WTC11 (cell line): Measurements from ENCODE around the gene EMC9. TPM values are rescaled to one million over a fixed set of nuclear protein-coding genes. Genes with fewer than 3 reads are reported as not detected.

Source experiments
- ATAC-seq: fragments of 200-7000 bp; cut with Tn5 transposase; 2 replicates; pipeline ENCODE4 v1.10.0; 2021; ENCODE audit warnings: mild to moderate bottlenecking, moderate library complexity
- CTCF ChIA-PET: fragments of 300-600 bp; sonication (Branson Sonifier 250); formaldehyde crosslinking; loops from one replicate; lab custom pipeline; 2021; ENCODE audit warnings: antibody characterized with exemption; lab: Charles Lee
- POLR2A ChIA-PET: fragments of 350-600 bp; sonication (Branson Sonifier 250); formaldehyde crosslinking; loops from one replicate; lab custom pipeline; 2021; ENCODE audit warnings: antibody characterized with exemption; lab: Charles Lee
- DNase-seq: peaks from one replicate; pipeline ENCODE4 v3.0.0; 2021; ENCODE audit warnings: low spot score
- H3K27ac Mint-ChIP-seq: 2 replicates; pipeline ENCODE4 v1.8.0; 2021; ENCODE audit warnings: mixed read lengths
- H3K27me3 Mint-ChIP-seq: 2 replicates; pipeline ENCODE4 v1.8.0; 2021; ENCODE audit warnings: low read depth, mild to moderate bottlenecking, moderate library complexity, mixed read lengths
- H3K36me3 Mint-ChIP-seq: 2 replicates; pipeline ENCODE4 v1.8.0; 2021; ENCODE audit warnings: mixed read lengths
- H3K4me1 Mint-ChIP-seq: 2 replicates; pipeline ENCODE4 v1.8.0; 2022; ENCODE audit warnings: mixed read lengths
- H3K4me3 Mint-ChIP-seq: 2 replicates; pipeline ENCODE4 v1.8.0; 2021; ENCODE audit warnings: mild to moderate bottlenecking, moderate library complexity, mixed read lengths
- H3K9me3 Mint-ChIP-seq: 2 replicates; pipeline ENCODE4 v1.8.0; 2021; ENCODE audit warnings: mixed read lengths
- ATF2 ChIP-seq: sonication (generic); formaldehyde crosslinking; IDR thresholded peaks from 2 replicates; pipeline ENCODE4 v1.8.1; 2022; ENCODE audit warnings: low read depth, missing genetic modification reagents, borderline replicate concordance
- CREB1 ChIP-seq: sonication (generic); formaldehyde crosslinking; IDR thresholded peaks from 2 replicates; pipeline ENCODE4 v1.8.0; 2023; ENCODE audit warnings: mild to moderate bottlenecking, missing genetic modification reagents
- CREM ChIP-seq: sonication (generic); formaldehyde crosslinking; IDR thresholded peaks from 2 replicates; pipeline ENCODE4 v1.8.1; 2022; ENCODE audit warnings: mild to moderate bottlenecking, missing genetic modification reagents, moderate library complexity
- CTCF ChIP-seq: fragments of 200-600 bp; IDR thresholded peaks from 2 replicates; pipeline ENCODE4 v1.8.0; 2022; ENCODE audit warnings: antibody characterized with exemption
- E2F4 ChIP-seq: sonication (generic); formaldehyde crosslinking; IDR thresholded peaks from 2 replicates; pipeline ENCODE4 v1.8.1; 2022; ENCODE audit warnings: low read depth, mild to moderate bottlenecking, moderate library complexity, missing genetic modification reagents, borderline replicate concordance
- ERG ChIP-seq: fragments of 250-450 bp; sonication (Bioruptor Pico); IDR thresholded peaks from 2 replicates; pipeline ENCODE4 v1.8.0; 2021; ENCODE audit warnings: mild to moderate bottlenecking
- FOXJ3 ChIP-seq: sonication (generic); formaldehyde crosslinking; IDR thresholded peaks from 2 replicates; pipeline ENCODE4 v1.9.0; 2021; ENCODE audit warnings: missing genetic modification reagents, mild to moderate bottlenecking, borderline replicate concordance
- FOXK1 ChIP-seq: sonication (generic); formaldehyde crosslinking; IDR thresholded peaks from 2 replicates; pipeline ENCODE4 v1.8.0; 2022; ENCODE audit warnings: mild to moderate bottlenecking, moderate library complexity, missing genetic modification reagents
- KAT7 ChIP-seq: sonication (generic); formaldehyde crosslinking; IDR thresholded peaks from 2 replicates; pipeline ENCODE4 v1.8.1; 2023; ENCODE audit warnings: missing genetic modification reagents, mild to moderate bottlenecking, borderline replicate concordance
- MAX ChIP-seq: sonication (generic); formaldehyde crosslinking; IDR thresholded peaks from 2 replicates; pipeline ENCODE4 v1.8.0; 2022; ENCODE audit warnings: mild to moderate bottlenecking, missing genetic modification reagents
- NFATC4 ChIP-seq: fragments of 250-450 bp; sonication (Bioruptor Pico); IDR thresholded peaks from 2 replicates; pipeline ENCODE4 v1.9.0; 2021; ENCODE audit warnings: mild to moderate bottlenecking
- NR1H2 ChIP-seq: sonication (generic); formaldehyde crosslinking; IDR thresholded peaks from 2 replicates; pipeline ENCODE4 v1.9.0; 2021; ENCODE audit warnings: mild to moderate bottlenecking, moderate library complexity, missing genetic modification reagents
- NR2C2 ChIP-seq: sonication (generic); formaldehyde crosslinking; IDR thresholded peaks from 2 replicates; pipeline ENCODE4 v1.8.0; 2022; ENCODE audit warnings: mild to moderate bottlenecking, missing genetic modification reagents
- RELA ChIP-seq: sonication (generic); formaldehyde crosslinking; IDR thresholded peaks from 2 replicates; pipeline ENCODE4 v1.8.1; 2022; ENCODE audit warnings: missing genetic modification reagents, mild to moderate bottlenecking, borderline replicate concordance
- RORB ChIP-seq: fragments of 250-450 bp; sonication (Bioruptor Pico); IDR thresholded peaks from 2 replicates; pipeline ENCODE4 v1.9.0; 2021; ENCODE audit warnings: mild to moderate bottlenecking
- SMAD4 ChIP-seq: sonication (generic); formaldehyde crosslinking; IDR thresholded peaks from 2 replicates; pipeline ENCODE4 v1.8.0; 2022; ENCODE audit warnings: mild to moderate bottlenecking, missing genetic modification reagents
- SP1 ChIP-seq: sonication (generic); formaldehyde crosslinking; conservative IDR thresholded peaks from 2 replicates; pipeline ENCODE4 v1.8.1; 2022; ENCODE audit warnings: missing genetic modification reagents
- TEAD1 ChIP-seq: sonication (generic); formaldehyde crosslinking; IDR thresholded peaks from 2 replicates; pipeline ENCODE4 v1.8.0; 2022; ENCODE audit warnings: mild to moderate bottlenecking, missing genetic modification reagents
- TP53 ChIP-seq: sonication (generic); formaldehyde crosslinking; IDR thresholded peaks from 2 replicates; pipeline ENCODE4 v1.8.1; 2023; ENCODE audit warnings: mild to moderate bottlenecking, missing genetic modification reagents
- ZNF121 ChIP-seq: sonication (generic); formaldehyde crosslinking; IDR thresholded peaks from 2 replicates; pipeline ENCODE4 v1.8.0; 2023; ENCODE audit warnings: missing genetic modification reagents
- ZNF138 ChIP-seq: sonication (generic); formaldehyde crosslinking; conservative IDR thresholded peaks from 2 replicates; pipeline ENCODE4 v1.8.1; 2022; ENCODE audit warnings: mild to moderate bottlenecking, moderate library complexity, missing genetic modification reagents
- ZNF396 ChIP-seq: fragments of 250-450 bp; sonication (Bioruptor Pico); IDR thresholded peaks from 2 replicates; pipeline ENCODE4 v1.8.0; 2021; ENCODE audit warnings: mild to moderate bottlenecking, moderate library complexity, borderline replicate concordance
- ZSCAN18 ChIP-seq: fragments of 250-450 bp; sonication (Bioruptor Pico); IDR thresholded peaks from 2 replicates; pipeline ENCODE4 v2.1.2; 2022; ENCODE audit warnings: mild to moderate bottlenecking, moderate library complexity
- total RNA-seq: library from RNA; stranded (reverse); gene quantifications from 3 replicates; pipeline ENCODE4 v1.2.3, GENCODE V29; 2021

EMC9 gene
- total RNA-seq, 1 experiment from 2014 or later: 44.4 TPM

- ATAC-seq: no peak
Observed at GRCh38 chr14:24098927-24099813, 42.2 kb downstream of the EMC9 start.

GRCh38 chr14:24098229-24098926 lies 43.0 kb downstream of the EMC9 start:
- Mint-ChIP-seq H3K4me3 (no peak overlapping the region), H3K9me3 (peaks cover 5% of the 10 kb centered on the region; the same call in 1 of the 2 replicates), H3K27me3 (peaks cover 3% of the 10 kb centered on the region; the same call in 1 of the 2 replicates), H3K27ac (no peak overlapping the region), H3K36me3 (peaks cover 38% of the 10 kb centered on the region), H3K4me1 (peaks cover 16% of the 10 kb centered on the region)
- no peak for ATAC-seq
- POLR2A ChIA-PET: no interaction called here
- DNase-seq: no peak
- TF ChIP-seq SP1 (CRISPR knock-in tag) (no peak), TEAD1 (no peak), ZNF121 (CRISPR knock-in tag) (no peak), E2F4 (CRISPR knock-in tag) (no peak), NR2C2 (CRISPR knock-in tag) (no peak), MAX (no peak), ERG (CRISPR knock-in tag) (no peak)
- TF ChIP-seq, all 79 proteins: peak for 0
- CTCF ChIA-PET: interaction anchor here (11.1 to 11.7 kb wide), 2 partner anchors 11 to 41 kb away, joined by 170 to 320 read pairs; no protein-coding TSS in a partner anchor

More at GRCh38 chr14:24098927-24099813, 42.2 kb downstream of the EMC9 start:
- Mint-ChIP-seq H3K36me3 (peaks cover 46% of the 10 kb centered on the region), H3K9me3 (peaks cover 13% of the 10 kb centered on the region), H3K4me1 (peaks cover 12% of the 10 kb centered on the region)
- no peak for TF ChIP-seq KAT7 (CRISPR knock-in tag)
- TF ChIP-seq CREB1 (CRISPR knock-in tag): no peak
- no peak for TF ChIP-seq FOXJ3
- TF ChIP-seq, all 79 proteins: peak for 0
- DNase-seq: no peak
- 0 out of 2 replicates have a peak overlapping the region, but pooled peaks have one; percentile 41 for H3K27ac Mint-ChIP-seq
- ChIA-PET CTCF (interaction anchor here (11.7 kb wide), 1 partner anchor 10 kb away, joined by 170 read pairs; no protein-coding TSS in a partner anchor), POLR2A (no interaction called here)
- H3K4me3 Mint-ChIP-seq: no peak overlapping the region
- no peaks in the 10 kb centered on the region for H3K27me3 Mint-ChIP-seq

- H3K36me3 Mint-ChIP-seq: peaks cover 25% of the 10 kb centered on the region
- CTCF ChIA-PET: interaction anchor here (3.5 to 11.7 kb wide), 3 partner anchors 12 to 39 kb away, joined by 29 to 320 read pairs (median 170); partner anchors contain the start of genes DCAF11 and NRL
- POLR2A ChIA-PET: interaction anchor here (2.1 kb wide), 1 partner anchor 64 kb away, joined by 5 read pairs; the partner anchor contains the start of gene IRF9
- no peaks in the 10 kb centered on the region for H3K9me3 Mint-ChIP-seq
- DNase-seq (no peak), ATAC-seq (no peak)
- H3K4me1 Mint-ChIP-seq: peaks cover 21% of the 10 kb centered on the region
- no peak overlapping the region for H3K4me3 Mint-ChIP-seq
- H3K27me3 Mint-ChIP-seq: peaks cover 10% of the 10 kb centered on the region
- peak overlapping the region; percentile 42; the same call in 1 of the 2 replicates for H3K27ac Mint-ChIP-seq
- TF ChIP-seq TP53 (CRISPR knock-in tag) (no peak), FOXK1 (no peak), CTCF (no peak), ATF2 (CRISPR knock-in tag) (no peak), SMAD4 (CRISPR knock-in tag) (no peak), ZNF138 (CRISPR knock-in tag) (no peak), ZNF396 (no peak), CREM (CRISPR knock-in tag) (no peak), NFATC4 (CRISPR knock-in tag) (no peak), RORB (CRISPR knock-in tag) (no peak), ZSCAN18 (CRISPR knock-in tag) (no peak), NR1H2 (no peak), RELA (CRISPR knock-in tag) (no peak)
Observed at GRCh38 chr14:24096545-24097181, 44.7 kb downstream of the EMC9 start.
